GM21390 (cell line): Measurements from ENCODE around the gene GAB3.
A peak's percentile ranks its signal among the peaks of the same experiment; 100 is the strongest.
"Not testable (repeated sequence)": the region's sequence is repeated elsewhere in the genome, so short reads cannot be mapped to it uniquely, and the experiment has no call there.

Source experiments
- ATAC-seq: cut with Tn5 transposase; IDR thresholded peaks from one replicate; pipeline ENCODE4 v1.9.1; 2021; ENCODE audit not compliant: unreplicated experiment

The GAB3 gene

GRCh38 chrX:154721155-154721554 lies 29.7 kb downstream of the GAB3 start:
- ATAC-seq = no peak

- ATAC-seq = no peak
These were observed 30.8 kb downstream of the GAB3 start for GRCh38 chrX:154720067-154720466.

- ATAC-seq = no peak
These were observed 31.7 kb downstream of the GAB3 start for GRCh38 chrX:154719132-154719675.

- no peak for ATAC-seq
These were observed 32.3 kb downstream of the GAB3 start for GRCh38 chrX:154718616-154719015.

GRCh38 chrX:154717824-154718223 lies 33.1 kb downstream of the GAB3 start:
- no peak for ATAC-seq

- no peak for ATAC-seq
These were observed 35.1 kb downstream of the GAB3 start for GRCh38 chrX:154715825-154716224.

- no peak for ATAC-seq
These were observed 36.0 kb downstream of the GAB3 start for GRCh38 chrX:154714925-154715324.

- peak; percentile 94 for ATAC-seq
These were observed 37.8 kb downstream of the GAB3 start for GRCh38 chrX:154712781-154713740.

- no peak for ATAC-seq
These were observed 39.6 kb downstream of the GAB3 start for GRCh38 chrX:154711264-154711663.

GRCh38 chrX:154710309-154710708 lies 40.6 kb downstream of the GAB3 start:
- ATAC-seq = no peak

GRCh38 chrX:154698630-154699248 lies 52.1 kb downstream of the GAB3 start:
- no peak for ATAC-seq

GRCh38 chrX:154696676-154697045 lies 54.2 kb downstream of the GAB3 start:
- no peak for ATAC-seq

- ATAC-seq = no peak
These were observed 54.8 kb downstream of the GAB3 start for GRCh38 chrX:154695911-154696675.

GRCh38 chrX:154693394-154693793 lies 57.5 kb downstream of the GAB3 start:
- no peak for ATAC-seq

GRCh38 chrX:154690438-154690837 lies 60.4 kb downstream of the GAB3 start:
- not testable (repeated sequence) for ATAC-seq

GRCh38 chrX:154672084-154672483 lies 78.8 kb downstream of the GAB3 start:
- not testable (repeated sequence) for ATAC-seq

GRCh38 chrX:154670848-154671247 lies 80.0 kb downstream of the GAB3 start:
- ATAC-seq = not testable (repeated sequence)

- no peak for ATAC-seq
These were observed 89.0 kb downstream of the GAB3 start for GRCh38 chrX:154661899-154662298.

- ATAC-seq = no peak
These were observed 89.7 kb downstream of the GAB3 start for GRCh38 chrX:154661170-154661569.

GRCh38 chrX:154660541-154660940 lies 90.3 kb downstream of the GAB3 start:
- no peak for ATAC-seq

GRCh38 chrX:154658957-154659356 lies 91.9 kb downstream of the GAB3 start:
- ATAC-seq = no peak
